Right forelimb (tissue), 1 donor: ENCODE results near the gene IDH2.
"Not testable (repeated sequence)": the region's sequence is repeated elsewhere in the genome, so short reads cannot be mapped to it uniquely, and the experiment has no call there.

Experiments used
- DNase-seq: peaks from one replicate; pipeline ENCODE4 v3.0.0-alpha.2; 2018

IDH2 gene

GRCh38 chr15:90101969-90102890 lies at the start of gene IDH2:
Gene IDH2, minus strand, starts transcription at chr15:90102468. Its CDS starts 78 bp downstream, at chr15:90102390.
- peak; percentile 87 for DNase-seq

GRCh38 chr15:90150551-90150950 lies 48.3 kb upstream of the IDH2 start:
- not testable (repeated sequence) for DNase-seq

- no peak for DNase-seq
These were observed 47.5 kb upstream of the IDH2 start for GRCh38 chr15:90149609-90150340.

- DNase-seq = not testable (repeated sequence)
These were observed 44.0 kb upstream of the IDH2 start for GRCh38 chr15:90146198-90146761.

- no peak for DNase-seq
These were observed 43.5 kb upstream of the IDH2 start for GRCh38 chr15:90145761-90146160.

GRCh38 chr15:90145259-90145658 lies 43.0 kb upstream of the IDH2 start:
- DNase-seq = no peak

- DNase-seq = peak; percentile 68
These were observed 40.9 kb upstream of the IDH2 start for GRCh38 chr15:90143166-90143655.

- DNase-seq = no peak
These were observed 40.2 kb upstream of the IDH2 start for GRCh38 chr15:90142216-90143165.

- DNase-seq = no peak
These were observed 39.4 kb upstream of the IDH2 start for GRCh38 chr15:90141646-90142045.

- not testable (repeated sequence) for DNase-seq
These were observed 37.3 kb upstream of the IDH2 start for GRCh38 chr15:90139549-90139948.

- DNase-seq = no peak
These were observed 36.0 kb upstream of the IDH2 start for GRCh38 chr15:90138071-90138833.

GRCh38 chr15:90132437-90132836 lies 30.2 kb upstream of the IDH2 start:
- no peak for DNase-seq

GRCh38 chr15:90131848-90132247 lies 29.6 kb upstream of the IDH2 start:
- DNase-seq = no peak

- no peak for DNase-seq
These were observed 28.0 kb upstream of the IDH2 start for GRCh38 chr15:90130291-90130690.

- DNase-seq = no peak
These were observed 24.5 kb upstream of the IDH2 start for GRCh38 chr15:90126596-90127435.

- no peak for DNase-seq
These were observed 23.8 kb upstream of the IDH2 start for GRCh38 chr15:90126022-90126421.

GRCh38 chr15:90124507-90124906 lies 22.2 kb upstream of the IDH2 start:
- DNase-seq = no peak

- DNase-seq = no peak
These were observed 18.8 kb upstream of the IDH2 start for GRCh38 chr15:90121086-90121485.

GRCh38 chr15:90119367-90119766 lies 17.1 kb upstream of the IDH2 start:
- no peak for DNase-seq

- no peak for DNase-seq
These were observed 13.5 kb upstream of the IDH2 start for GRCh38 chr15:90115783-90116182.
